Activated gamma-delta T cell treated with anti-CD3 and anti-CD28 coated beads, Interleukin-2, amount 50 U/mL, for 16 hours (primary cell): ENCODE results near the gene FAM210B.
"Not testable (repeated sequence)": the region's sequence is repeated elsewhere in the genome, so short reads cannot be mapped to it uniquely, and the experiment has no call there.

ENCODE experiments used
- DNase-seq: peaks from one replicate; pipeline ENCODE4 v3.0.0-alpha.2; 2020; ENCODE audit warnings: low read depth

FAM210B gene

DNA sequence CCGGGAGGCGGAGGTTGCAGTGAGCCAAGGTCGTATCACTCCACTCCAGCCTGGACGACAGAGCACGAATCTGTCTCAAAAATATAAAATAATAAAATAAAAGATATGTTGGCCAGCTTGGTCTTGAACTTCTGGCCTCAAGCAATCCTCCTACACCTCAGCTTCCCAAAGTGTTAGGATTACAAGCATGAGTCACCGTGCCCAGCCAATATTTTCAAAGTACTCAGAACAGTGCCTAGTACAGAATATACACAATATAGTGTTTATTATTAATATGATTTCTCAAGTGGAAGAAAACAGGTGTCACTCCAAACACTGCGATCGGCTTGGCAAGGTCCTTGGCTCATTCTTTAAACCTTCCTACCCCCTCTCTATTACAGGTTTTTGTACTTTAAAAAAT lies 3.1 kb downstream of the FAM210B start:
- no peak for DNase-seq

- no peak for DNase-seq
Measured at GRCh38 chr20:56362833-56363413, 4.1 kb downstream of the FAM210B start.

- no peak for DNase-seq
Measured at GRCh38 chr20:56363491-56363890, 4.7 kb downstream of the FAM210B start.

- no peak for DNase-seq
Measured at GRCh38 chr20:56368351-56369134, 9.8 kb downstream of the FAM210B start.

DNA sequence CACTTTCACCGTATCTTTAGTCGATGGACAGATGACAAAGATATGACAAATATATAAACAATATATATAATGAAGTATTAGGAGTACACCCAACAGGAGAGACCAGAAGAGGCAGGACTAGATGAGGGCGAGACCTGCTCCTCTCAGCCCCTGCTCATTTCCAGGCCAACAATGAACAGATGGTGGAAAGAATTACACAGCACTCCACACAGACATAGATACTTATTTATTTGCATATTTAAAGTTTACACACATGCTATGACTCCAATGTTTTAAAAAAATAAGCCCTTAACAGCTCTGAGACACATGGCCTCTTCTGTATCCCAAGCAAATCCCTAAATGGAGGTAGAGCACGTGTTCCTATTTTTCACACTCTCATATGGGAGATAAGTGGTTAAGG lies 10.4 kb downstream of the FAM210B start:
- no peak for DNase-seq

GRCh38 chr20:56371977-56372376 lies 13.2 kb downstream of the FAM210B start:
- no peak for DNase-seq

- no peak for DNase-seq
Measured at GRCh38 chr20:56372850-56373249, 14.1 kb downstream of the FAM210B start.

- no peak for DNase-seq
Measured at GRCh38 chr20:56373942-56374341, 15.2 kb downstream of the FAM210B start.

DNA sequence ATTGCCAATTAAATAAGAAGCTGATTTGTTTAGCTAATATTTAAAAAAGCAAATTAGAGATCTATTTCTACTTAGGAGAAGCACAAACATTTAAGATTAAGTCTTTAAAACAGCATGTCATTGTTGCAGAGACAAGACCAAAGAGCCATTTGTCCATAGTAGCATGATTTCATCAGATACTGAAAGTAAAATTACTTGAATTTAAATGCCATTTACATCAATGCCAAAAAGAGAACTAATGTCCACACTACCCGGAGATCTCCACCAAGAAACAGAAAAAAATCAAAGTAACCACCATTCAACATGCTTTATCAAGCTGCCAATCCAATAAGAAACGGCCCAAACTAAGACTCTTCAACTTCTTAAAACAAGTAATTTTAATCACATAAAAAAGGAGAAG lies 17.6 kb downstream of the FAM210B start:
- no peak for DNase-seq

GRCh38 chr20:56378386-56378785 lies 19.6 kb downstream of the FAM210B start:
- no peak for DNase-seq

GRCh38 chr20:56380375-56380774 lies 21.6 kb downstream of the FAM210B start:
- no peak for DNase-seq

- DNase-seq, result no peak
Measured at GRCh38 chr20:56381501-56381900, 22.7 kb downstream of the FAM210B start.

DNA sequence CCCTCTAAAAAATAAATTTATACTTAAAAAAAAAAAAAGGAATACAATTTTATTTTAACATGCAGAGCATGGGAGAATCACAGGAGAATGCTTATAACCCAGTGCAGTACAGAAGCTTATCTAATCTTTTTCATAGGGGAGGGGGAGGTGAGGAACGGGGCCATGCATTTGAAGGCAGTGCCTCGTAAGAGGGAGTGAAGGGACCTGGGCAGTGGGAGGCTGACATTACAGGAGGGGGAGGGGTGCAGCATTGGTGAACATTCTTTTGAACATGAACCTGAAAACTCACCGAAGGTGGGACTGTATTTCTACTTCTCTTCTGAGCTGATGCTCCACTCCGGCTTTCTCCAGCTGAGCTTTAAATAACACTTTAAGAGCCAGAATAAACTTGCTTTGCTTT lies 23.9 kb downstream of the FAM210B start:
- DNase-seq, result no peak

DNA sequence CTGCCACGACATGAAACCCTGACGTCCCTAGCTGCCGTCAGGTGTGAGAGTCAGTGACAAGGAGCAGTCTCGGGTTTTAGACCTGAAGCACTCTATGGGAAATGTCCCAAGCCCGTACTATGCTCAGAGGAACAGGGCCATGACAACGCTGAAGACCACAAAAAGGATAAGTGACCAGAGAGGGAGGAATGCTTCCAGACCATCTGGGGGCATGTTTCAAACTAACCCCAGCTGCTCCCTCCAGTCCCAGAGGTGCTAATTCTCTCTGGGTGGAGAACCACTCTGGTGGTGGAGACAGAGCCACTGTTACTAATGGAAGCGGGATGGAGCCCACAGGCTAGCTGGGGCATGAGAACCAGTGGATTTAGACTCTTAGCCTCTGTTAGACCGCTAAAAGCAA lies 24.6 kb downstream of the FAM210B start:
- no peak for DNase-seq

- DNase-seq, result no peak
Measured at GRCh38 chr20:56385130-56385529, 26.4 kb downstream of the FAM210B start.

DNA sequence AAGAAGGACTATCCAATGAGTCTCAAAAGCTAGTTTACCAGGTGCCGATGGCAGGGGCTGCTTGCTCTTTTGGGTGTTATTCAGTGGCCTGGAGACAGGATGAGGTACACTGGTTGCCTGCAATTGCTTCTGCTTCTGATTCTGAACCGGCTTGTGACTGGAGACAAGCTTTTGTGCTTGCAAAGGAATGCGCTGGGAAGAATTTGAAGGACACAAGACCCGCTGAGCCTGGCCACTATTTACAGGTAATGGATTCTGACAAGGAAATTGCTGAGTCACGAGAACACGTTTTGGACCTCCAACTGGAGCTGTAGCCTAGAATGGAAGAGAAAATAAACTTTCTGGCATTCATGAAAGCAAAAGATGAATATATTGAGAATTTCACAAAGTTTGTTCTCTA lies 27.4 kb downstream of the FAM210B start:
- DNase-seq, result no peak

DNA sequence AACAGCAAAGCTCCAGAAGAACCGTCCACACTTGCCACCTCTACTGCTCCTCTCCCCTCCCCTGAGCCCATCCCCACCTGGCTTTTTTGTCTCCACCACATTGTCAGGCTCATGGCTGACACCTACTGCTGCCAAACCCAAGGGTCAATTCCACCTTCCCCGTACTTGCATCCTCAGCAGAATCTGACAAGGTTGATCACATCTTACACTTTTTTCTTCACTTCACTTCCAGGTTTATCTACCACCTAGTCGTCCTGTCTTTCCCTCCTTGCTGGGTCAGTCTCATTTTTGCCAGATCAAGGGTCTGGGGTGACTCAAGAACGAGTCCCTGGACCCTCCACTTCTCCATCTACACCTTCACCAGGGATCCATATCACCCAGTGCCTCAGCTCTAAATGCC lies 30.1 kb downstream of the FAM210B start:
- DNase-seq, result no peak

DNA sequence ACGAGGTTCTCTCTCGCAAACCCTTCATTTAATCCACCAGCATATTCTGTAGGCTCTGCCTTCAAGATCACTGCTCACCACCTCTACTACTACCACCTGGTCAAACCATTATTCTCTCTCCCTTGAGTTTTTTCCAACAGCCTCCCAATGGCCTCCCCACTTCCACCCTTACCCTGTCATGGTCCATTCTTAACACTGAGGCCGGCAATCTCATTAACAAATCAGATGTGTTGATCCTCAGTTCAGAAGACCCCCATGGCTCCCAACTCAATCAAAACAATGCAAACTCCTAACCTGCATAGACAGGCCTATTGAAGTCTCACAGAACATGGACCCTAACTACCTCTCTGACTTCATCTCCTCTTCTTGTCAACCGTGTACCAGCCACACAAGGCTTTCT lies 31.0 kb downstream of the FAM210B start:
- DNase-seq, result no peak

DNA sequence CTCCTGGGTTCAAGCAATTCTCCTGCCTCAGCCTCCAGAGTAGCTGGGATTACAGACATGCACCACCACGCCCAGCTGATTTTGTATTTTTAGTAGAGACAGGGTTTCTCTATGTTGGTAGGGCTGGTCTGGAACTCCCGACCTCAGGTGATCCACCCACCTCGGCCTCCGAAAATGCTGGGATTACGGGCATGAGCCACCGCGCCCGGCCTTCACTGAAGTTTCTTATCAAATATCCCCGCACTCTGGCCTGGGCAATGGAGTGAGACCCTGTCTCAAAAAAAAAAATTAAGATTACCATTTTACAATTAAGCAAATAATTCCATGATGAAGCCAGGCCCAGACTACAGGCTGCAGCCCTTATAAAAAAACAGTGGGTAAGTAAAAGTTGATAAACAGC lies 31.6 kb downstream of the FAM210B start:
- DNase-seq, result not testable (repeated sequence)

DNA sequence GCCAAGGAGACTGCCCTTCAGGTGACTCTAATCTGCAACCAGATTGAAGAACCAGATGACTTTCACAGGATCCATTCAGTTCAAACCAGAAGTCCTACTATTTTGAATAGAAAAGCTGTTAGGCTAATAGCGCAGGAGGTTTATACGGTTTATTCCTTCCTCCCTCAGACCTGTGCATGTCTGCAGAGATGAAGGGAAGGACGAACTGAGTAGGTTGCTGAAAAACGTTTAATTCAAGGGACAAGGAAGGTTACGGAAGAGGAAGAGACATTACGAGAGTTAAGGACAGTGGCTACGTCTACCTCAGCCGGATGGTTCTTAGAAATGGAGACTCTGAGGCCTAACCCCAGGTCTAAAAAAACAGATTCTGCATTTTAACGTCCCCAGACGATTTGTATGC lies 32.3 kb downstream of the FAM210B start:
- no peak for DNase-seq

DNA sequence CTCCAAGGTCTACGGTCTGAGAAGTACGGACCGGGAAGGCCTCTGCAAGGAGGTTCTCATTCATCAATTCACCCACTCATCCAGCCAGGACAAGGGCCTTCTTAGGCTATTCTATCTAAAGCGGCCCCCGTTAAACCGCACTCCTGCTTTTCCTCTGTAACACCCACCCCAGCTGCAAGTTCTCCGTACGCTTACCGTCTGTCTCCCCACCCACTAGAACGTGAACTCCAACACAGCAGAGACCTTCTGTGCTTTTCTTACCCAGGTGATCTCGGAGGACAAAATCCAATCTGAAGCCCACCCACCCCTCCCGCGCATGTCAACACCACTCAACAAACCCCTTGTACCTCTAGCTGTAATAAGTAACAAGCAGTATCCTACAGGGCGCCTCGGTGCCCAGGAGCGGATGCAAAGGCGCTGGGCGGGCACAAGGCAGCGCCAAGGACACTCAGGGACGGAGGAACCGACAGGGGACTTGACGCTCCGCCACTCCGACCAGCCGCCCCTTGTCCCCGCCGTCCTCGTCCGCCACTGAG lies 32.9 kb downstream of the FAM210B start:
- no peak for DNase-seq

DNA sequence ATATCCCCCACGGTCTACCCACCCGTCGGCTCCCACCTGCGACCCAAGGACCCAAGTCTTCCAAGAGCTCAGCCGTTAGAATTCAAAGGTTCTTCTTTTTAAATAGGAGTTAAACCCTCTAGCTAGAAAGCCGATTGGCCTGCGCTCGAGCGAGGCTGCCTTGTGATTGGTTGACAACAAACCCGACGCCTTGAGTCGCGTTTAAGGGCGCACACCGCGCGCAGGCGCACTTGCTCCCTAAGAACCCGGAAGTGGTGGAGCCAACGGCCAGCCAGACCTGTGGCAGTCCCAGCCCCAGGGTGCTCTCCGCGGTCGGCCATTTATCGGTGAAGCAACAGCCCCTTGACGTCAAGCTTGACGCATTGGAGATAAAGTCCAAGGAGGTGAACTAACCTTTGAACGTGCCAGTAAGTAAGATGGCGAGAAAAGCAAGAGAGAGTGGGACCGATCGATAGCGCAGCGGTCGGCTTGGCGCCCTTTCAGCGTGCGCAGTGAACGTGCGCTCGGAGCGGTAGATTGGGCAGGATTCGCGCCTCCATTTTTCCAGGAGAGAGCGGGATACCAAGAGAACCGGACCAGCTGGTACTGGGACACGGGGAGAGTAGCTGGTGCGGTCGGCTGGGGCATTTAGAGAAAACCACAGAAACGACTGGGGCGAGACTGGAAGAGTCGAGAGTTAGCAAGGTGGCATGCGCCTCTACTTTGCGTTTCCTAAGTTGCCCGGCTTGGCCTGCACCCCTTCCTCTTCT lies 33.5 kb downstream of the FAM210B start, which contains the start of the genes AURKA and CSTF1:
AURKA (minus strand) TSS at position 84 of the 749 bp plus-strand sequence. CDS start 4,018 bp downstream, outside the sequence.
CSTF1 (plus strand) TSS at position 514 of the 749 bp plus-strand sequence. CDS start 2,908 bp downstream, outside the sequence.
- DNase-seq, result peak; percentile 99
